Progenitor cell of endocrine pancreas (in vitro differentiated cells): ENCODE measurements around the gene TNNC2. TPM values are rescaled to one million over a fixed set of nuclear protein-coding genes. Genes with fewer than 3 reads are reported as not detected.

Experiments
- DNase-seq: peaks from one replicate; pipeline ENCODE4 v3.0.0; 2021; ENCODE audit warnings: low spot score; ENCODE audit not compliant: unreplicated experiment
- H3K27ac Mint-ChIP-seq: 2 replicates; pipeline ENCODE4 v1.8.0; 2021; ENCODE audit warnings: mild to moderate bottlenecking, moderate library complexity, mixed read lengths
- H3K27me3 Mint-ChIP-seq: 2 replicates; pipeline ENCODE4 v1.8.0; 2021; ENCODE audit warnings: mixed read lengths
- H3K36me3 Mint-ChIP-seq: 2 replicates; pipeline ENCODE4 v1.8.0; 2022; ENCODE audit warnings: mixed read lengths; ENCODE audit not compliant: insufficient read depth
- H3K4me1 Mint-ChIP-seq: 2 replicates; pipeline ENCODE4 v1.8.0; 2021; ENCODE audit warnings: low read depth, mixed read lengths
- H3K4me3 Mint-ChIP-seq: 2 replicates; pipeline ENCODE4 v1.8.0; 2021; ENCODE audit warnings: low read depth, mild to moderate bottlenecking, moderate library complexity, mixed read lengths
- H3K9me3 Mint-ChIP-seq: 2 replicates; pipeline ENCODE4 v1.8.0; 2021; ENCODE audit warnings: low read depth, mixed read lengths
- total RNA-seq: library from RNA; stranded (reverse); gene quantifications from 2 replicates; pipeline ENCODE4 v1.2.1, GENCODE V29; 2021
- TF ChIP-seq, protein P1 (sequence below): fragments of 200-600 bp; sonication (generic); IDR thresholded peaks from one replicate; pipeline ENCODE4 v1.5.0; 2021; ENCODE audit warnings: antibody characterized with exemption, mild to moderate bottlenecking; ENCODE audit not compliant: unreplicated experiment

Gene TNNC2
- total RNA-seq, 1 donor from 2014 or later, result not detected

DNA sequence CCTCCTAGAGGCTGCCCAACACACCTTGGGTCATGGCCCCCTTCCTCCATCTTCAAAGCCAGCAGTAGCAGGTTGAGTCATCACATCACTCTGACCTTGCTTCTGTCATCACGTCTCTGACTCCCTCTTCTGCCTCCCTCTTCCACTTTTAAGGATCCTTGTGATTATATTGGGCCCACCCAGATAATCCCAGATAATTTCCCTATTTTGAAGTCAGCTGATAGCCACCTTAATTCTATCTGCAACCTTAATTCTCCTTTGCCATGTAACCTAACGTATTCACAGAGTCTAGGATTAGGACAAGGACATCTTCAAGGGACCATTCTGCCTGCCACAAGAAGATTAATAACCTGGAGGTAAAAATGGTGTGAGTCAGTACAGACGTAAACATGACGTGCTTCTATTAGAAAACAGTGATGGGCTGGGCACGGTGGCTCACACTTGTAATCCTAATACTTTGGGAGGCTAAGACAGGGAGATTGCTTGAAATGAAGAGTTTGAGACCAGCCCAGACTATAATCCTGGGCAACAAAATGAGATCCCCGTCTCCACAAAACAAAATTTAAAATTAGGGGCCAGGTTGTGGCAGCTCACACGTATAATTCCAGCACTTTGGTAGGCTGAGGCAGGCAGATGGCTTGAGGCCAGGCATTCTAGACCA is 33.6 kb upstream of the TNNC2 start:
- Mint-ChIP-seq H3K4me3 (no peak overlapping the region), H3K9me3 (no peaks in the 10 kb centered on the region), H3K27me3 (no peaks in the 10 kb centered on the region), H3K36me3 (peaks cover 1% of the 10 kb centered on the region), H3K27ac (no peak overlapping the region), H3K4me1 (peaks cover 17% of the 10 kb centered on the region)
- TF ChIP-seq, protein P1, sequence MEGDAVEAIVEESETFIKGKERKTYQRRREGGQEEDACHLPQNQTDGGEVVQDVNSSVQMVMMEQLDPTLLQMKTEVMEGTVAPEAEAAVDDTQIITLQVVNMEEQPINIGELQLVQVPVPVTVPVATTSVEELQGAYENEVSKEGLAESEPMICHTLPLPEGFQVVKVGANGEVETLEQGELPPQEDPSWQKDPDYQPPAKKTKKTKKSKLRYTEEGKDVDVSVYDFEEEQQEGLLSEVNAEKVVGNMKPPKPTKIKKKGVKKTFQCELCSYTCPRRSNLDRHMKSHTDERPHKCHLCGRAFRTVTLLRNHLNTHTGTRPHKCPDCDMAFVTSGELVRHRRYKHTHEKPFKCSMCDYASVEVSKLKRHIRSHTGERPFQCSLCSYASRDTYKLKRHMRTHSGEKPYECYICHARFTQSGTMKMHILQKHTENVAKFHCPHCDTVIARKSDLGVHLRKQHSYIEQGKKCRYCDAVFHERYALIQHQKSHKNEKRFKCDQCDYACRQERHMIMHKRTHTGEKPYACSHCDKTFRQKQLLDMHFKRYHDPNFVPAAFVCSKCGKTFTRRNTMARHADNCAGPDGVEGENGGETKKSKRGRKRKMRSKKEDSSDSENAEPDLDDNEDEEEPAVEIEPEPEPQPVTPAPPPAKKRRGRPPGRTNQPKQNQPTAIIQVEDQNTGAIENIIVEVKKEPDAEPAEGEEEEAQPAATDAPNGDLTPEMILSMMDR, result no peak
- no peak for DNase-seq

DNA sequence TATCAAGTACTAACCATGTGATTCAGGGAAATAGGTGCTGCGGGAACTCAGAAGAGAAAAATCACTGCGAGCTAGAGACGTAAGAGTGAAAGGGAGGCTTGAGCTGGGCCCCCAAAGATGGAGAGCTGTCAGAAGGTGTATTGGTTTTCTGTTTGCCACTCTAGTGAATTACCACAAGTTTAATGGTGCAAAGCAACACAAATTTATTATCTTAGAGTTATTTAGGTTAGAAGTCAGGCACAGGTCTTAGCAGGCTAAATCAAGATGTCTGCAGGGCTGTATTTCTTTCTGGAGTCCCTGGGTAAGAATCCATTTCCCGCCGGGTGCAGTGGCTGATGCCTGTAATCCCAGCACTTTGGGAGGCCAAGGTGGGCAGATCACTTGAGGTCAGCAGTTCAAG is 32.8 kb upstream of the TNNC2 start:
- Mint-ChIP-seq H3K4me3 (no peak overlapping the region), H3K9me3 (no peaks in the 10 kb centered on the region), H3K36me3 (peaks cover 1% of the 10 kb centered on the region), H3K4me1 (peaks cover 17% of the 10 kb centered on the region), H3K27ac (no peak overlapping the region), H3K27me3 (no peaks in the 10 kb centered on the region)
- TF ChIP-seq, protein P1, result no peak
- no peak for DNase-seq

DNA sequence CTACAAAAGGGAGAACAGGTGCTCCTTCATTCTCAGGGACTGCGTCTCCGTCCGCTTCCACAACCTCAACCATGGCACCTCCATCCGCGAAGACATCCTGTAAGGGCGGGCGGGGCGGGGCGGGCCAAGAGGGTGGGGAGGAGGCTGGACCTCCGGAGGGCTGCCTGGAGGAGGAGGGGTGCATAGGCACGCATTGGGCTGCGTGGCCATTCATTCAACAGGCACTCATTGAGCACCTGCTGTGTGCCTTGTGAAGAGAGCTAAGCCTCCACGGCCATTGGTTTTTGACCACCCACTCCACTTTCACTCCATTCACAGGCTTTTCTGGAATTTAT is 30.7 kb upstream of the TNNC2 start:
- Mint-ChIP-seq H3K27me3 (no peaks in the 10 kb centered on the region), H3K4me1 (peaks cover 24% of the 10 kb centered on the region), H3K27ac (peak overlapping the region; percentile 92), H3K36me3 (no peaks in the 10 kb centered on the region), H3K9me3 (no peaks in the 10 kb centered on the region), H3K4me3 (peak overlapping the region; percentile 93)
- TF ChIP-seq, protein P1, result no peak
- no peak for DNase-seq

DNA sequence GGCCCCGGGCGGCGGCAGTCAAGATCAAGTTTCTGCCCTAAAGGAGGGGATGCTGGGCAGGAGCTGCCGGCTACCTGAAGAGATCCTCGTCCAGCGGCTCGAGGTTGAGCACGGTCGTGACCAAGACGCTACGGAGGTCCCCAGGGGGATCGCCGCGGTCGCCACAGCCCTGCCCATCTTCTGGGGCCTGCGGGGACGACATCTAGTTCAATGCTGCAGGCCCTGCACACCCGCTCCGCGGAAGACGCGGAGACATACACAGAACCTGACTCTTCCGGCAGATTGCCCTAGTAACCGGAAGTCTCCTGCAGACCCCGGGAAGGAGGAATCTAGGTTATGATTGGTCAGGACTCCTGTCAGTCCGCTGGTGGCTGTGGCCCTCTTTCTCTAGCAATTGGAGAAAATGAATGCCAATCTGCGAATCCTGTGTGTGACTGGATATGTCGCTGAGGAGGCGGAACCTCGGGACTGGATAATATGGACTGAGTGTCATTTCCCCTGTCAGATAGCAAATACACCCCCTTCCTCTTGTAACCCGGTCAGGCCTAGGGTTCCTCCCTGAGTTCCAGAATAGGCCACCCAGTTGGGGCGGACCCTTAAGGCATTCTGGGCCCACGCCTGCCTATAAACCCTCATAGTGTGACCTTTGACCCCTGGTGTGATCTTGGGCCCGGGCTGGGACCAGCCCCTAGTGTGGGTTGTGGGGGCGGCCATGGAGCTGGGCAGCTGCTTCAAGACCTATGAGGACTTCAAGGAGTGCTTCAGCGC is 30.2 kb upstream of the TNNC2 start, which contains the start of the genes ACOT8 and ZSWIM3:
Gene ACOT8, minus strand, starts transcription at position 279 of the 768 bp plus-strand sequence. Its CDS starts 77 bp downstream, at position 202.
Gene ZSWIM3, plus strand, starts transcription at position 501 of the 768 bp plus-strand sequence. Its CDS starts 212 bp downstream, at position 713.
- H3K36me3 Mint-ChIP-seq, result no peaks in the 10 kb centered on the region
- peak; percentile 93 for DNase-seq
- H3K27ac Mint-ChIP-seq, result peak within 1 kb of the TSS; percentile 92
- no peaks in the 10 kb centered on the region for H3K9me3 Mint-ChIP-seq
- no peaks in the 10 kb centered on the region for H3K27me3 Mint-ChIP-seq
- peak within 1 kb of the TSS; percentile 93 for H3K4me3 Mint-ChIP-seq
- H3K4me1 Mint-ChIP-seq, result peaks cover 24% of the 10 kb centered on the region
- TF ChIP-seq, protein P1, result no peak

DNA sequence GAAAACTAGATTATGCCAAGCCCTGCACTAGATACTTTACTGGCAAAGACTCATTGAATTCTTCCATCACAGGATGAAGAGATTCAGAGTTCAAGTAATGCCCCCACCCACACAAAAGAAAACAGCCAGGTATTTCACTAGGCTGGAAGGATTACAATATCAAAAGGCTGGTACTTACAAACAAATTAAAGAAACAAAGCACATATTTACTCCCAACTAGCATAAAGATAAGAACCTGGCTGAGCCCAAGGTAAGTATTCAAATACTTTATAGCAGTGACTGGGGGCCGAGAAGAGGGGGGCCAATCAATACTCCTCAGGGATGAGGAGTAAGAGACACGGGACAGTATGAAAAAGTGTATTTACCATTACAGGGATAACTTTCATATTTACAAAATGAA is 26.4 kb upstream of the TNNC2 start:
- Mint-ChIP-seq H3K36me3 (no peaks in the 10 kb centered on the region), H3K4me3 (no peak overlapping the region), H3K9me3 (no peaks in the 10 kb centered on the region), H3K4me1 (peaks cover 21% of the 10 kb centered on the region), H3K27ac (no peak overlapping the region), H3K27me3 (no peaks in the 10 kb centered on the region)
- DNase-seq, result no peak
- TF ChIP-seq, protein P1, result no peak
